ENCODE results near the gene CEP78.

Gene CEP78

DNA sequence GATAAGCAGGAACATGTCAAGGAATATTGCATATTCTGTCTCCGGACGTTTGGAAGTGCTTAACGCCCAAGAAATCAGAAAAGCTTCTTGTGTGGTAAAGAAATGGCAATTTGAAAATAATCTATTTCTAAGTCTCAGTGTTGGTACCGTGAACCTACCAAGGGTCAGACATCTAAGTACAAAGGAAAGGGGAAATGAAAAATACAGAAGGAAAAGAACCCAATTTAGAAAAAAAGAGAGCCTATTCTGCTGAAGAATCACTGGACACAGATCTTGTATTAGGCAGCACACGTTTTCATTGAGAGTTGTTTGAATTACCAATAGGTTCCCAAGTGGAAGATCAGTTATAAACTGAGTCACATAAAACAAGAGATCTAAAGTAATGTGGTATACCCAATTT, 46.9 kb upstream of the CEP78 start:
- Histone ChIP-seq H3K79me2 (ENCODE audit: insufficient read depth, low read length) (no peaks in the 10 kb centered on the region), H3K9me2 (replicated peaks; ENCODE audit: low read depth, low read length) (0 out of 2 replicates have a peak, but pooled peaks cover 4% of the 10 kb centered on the region), H3K27me3 (ENCODE audit: insufficient read depth, low read length, poor library complexity, severe bottlenecking) (no peaks in the 10 kb centered on the region), H2AFZ (ENCODE audit: low read length) (no peak overlapping the region), H4K20me1 (ENCODE audit: insufficient read depth, low read length, poor library complexity, severe bottlenecking) (no peaks in the 10 kb centered on the region), H3K36me3 (ENCODE audit: insufficient read depth, low read length) (no peaks in the 10 kb centered on the region), H3K4me2 (ENCODE audit: low read depth, low read length, poor library complexity, severe bottlenecking) (no peak overlapping the region), H3K4me1 (ENCODE audit: insufficient read depth, low read length, poor library complexity, severe bottlenecking) (no peaks in the 10 kb centered on the region), H3K9ac (ENCODE audit: low read depth, low read length, poor library complexity, severe bottlenecking) (no peak overlapping the region), H3K4me3 (ENCODE audit: low read length, poor library complexity, severe bottlenecking) (no peak overlapping the region), H3F3A (ENCODE audit: low read depth) (no peaks in the 10 kb centered on the region), H3K9me3 (ENCODE audit: insufficient read depth, low read depth, low read length) (no peaks in the 10 kb centered on the region)
- TF ChIP-seq, protein P1, sequence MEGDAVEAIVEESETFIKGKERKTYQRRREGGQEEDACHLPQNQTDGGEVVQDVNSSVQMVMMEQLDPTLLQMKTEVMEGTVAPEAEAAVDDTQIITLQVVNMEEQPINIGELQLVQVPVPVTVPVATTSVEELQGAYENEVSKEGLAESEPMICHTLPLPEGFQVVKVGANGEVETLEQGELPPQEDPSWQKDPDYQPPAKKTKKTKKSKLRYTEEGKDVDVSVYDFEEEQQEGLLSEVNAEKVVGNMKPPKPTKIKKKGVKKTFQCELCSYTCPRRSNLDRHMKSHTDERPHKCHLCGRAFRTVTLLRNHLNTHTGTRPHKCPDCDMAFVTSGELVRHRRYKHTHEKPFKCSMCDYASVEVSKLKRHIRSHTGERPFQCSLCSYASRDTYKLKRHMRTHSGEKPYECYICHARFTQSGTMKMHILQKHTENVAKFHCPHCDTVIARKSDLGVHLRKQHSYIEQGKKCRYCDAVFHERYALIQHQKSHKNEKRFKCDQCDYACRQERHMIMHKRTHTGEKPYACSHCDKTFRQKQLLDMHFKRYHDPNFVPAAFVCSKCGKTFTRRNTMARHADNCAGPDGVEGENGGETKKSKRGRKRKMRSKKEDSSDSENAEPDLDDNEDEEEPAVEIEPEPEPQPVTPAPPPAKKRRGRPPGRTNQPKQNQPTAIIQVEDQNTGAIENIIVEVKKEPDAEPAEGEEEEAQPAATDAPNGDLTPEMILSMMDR (conservative IDR thresholded peaks at IDR 0.05; ENCODE audit: low read length), result no peak
- no peak for TF ChIP-seq EZH2phosphoT487 (IDR thresholded peaks at IDR 0.05; ENCODE audit: borderline replicate concordance)

DNA sequence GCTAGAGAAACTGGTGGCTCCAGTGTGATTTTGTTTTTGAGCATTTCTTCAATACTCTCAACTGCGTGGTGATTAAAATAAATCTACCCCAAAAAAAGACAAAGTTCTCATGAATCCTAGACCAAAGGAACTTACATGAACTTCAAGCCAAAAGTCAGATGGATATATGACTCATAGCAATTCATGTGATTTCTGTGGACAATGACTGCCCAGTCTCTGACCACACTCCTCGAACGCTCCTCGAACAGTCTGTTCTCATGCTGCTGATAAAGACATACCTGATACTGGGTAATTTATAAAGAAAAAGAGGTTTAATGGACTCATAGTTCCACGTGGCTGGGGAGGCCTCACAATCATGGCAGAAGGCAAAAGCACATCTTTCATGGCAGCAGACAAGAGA, 46.4 kb upstream of the CEP78 start:
- Histone ChIP-seq H4K20me1 (ENCODE audit: insufficient read depth, low read length, poor library complexity, severe bottlenecking) (no peaks in the 10 kb centered on the region), H3K9me2 (replicated peaks; ENCODE audit: low read depth, low read length) (0 out of 2 replicates have a peak, but pooled peaks cover 4% of the 10 kb centered on the region), H3K4me2 (ENCODE audit: low read depth, low read length, poor library complexity, severe bottlenecking) (no peak overlapping the region), H3K4me1 (ENCODE audit: insufficient read depth, low read length, poor library complexity, severe bottlenecking) (no peaks in the 10 kb centered on the region), H3K4me3 (ENCODE audit: low read length, poor library complexity, severe bottlenecking) (no peak overlapping the region), H3F3A (ENCODE audit: low read depth) (no peaks in the 10 kb centered on the region), H3K36me3 (ENCODE audit: insufficient read depth, low read length) (no peaks in the 10 kb centered on the region), H3K9ac (ENCODE audit: low read depth, low read length, poor library complexity, severe bottlenecking) (no peak overlapping the region), H3K9me3 (ENCODE audit: insufficient read depth, low read depth, low read length) (no peaks in the 10 kb centered on the region), H3K79me2 (ENCODE audit: insufficient read depth, low read length) (no peaks in the 10 kb centered on the region), H3K27me3 (ENCODE audit: insufficient read depth, low read length, poor library complexity, severe bottlenecking) (no peaks in the 10 kb centered on the region), H2AFZ (ENCODE audit: low read length) (no peak overlapping the region)
- TF ChIP-seq EZH2phosphoT487 (IDR thresholded peaks at IDR 0.05; ENCODE audit: borderline replicate concordance), result no peak
- TF ChIP-seq, protein P1 (conservative IDR thresholded peaks at IDR 0.05; ENCODE audit: low read length), result no peak

DNA sequence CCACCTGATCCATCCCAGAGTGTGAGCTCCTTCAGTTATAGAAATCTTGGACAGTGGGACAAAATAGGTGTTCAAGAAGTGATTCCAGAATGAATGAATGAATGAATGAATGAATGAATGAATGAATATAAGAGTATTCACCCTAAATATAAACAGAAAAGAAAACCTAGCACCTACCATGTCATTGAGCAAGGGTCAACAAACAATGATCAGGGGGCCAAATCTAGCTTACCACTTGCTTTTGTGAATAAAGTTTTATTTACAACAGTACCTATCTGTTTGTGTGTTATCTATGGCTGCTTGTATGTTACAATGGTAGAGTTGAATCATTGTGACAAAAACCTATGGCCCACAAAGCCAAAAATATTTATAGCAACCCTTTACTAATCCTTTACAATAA, 43.9 kb upstream of the CEP78 start:
- 0 out of 2 replicates have a peak, but pooled peaks cover 4% of the 10 kb centered on the region for H3K9me2 ChIP-seq (replicated peaks; ENCODE audit: low read depth, low read length)

More for the DNA sequence above, 43.9 kb upstream of the CEP78 start:
- Histone ChIP-seq H3K36me3 (ENCODE audit: insufficient read depth, low read length) (no peaks in the 10 kb centered on the region), H3K4me3 (ENCODE audit: low read length, poor library complexity, severe bottlenecking) (no peak overlapping the region), H3K79me2 (ENCODE audit: insufficient read depth, low read length) (no peaks in the 10 kb centered on the region), H3K4me1 (ENCODE audit: insufficient read depth, low read length, poor library complexity, severe bottlenecking) (no peaks in the 10 kb centered on the region), H3K9ac (ENCODE audit: low read depth, low read length, poor library complexity, severe bottlenecking) (no peak overlapping the region), H4K20me1 (ENCODE audit: insufficient read depth, low read length, poor library complexity, severe bottlenecking) (no peaks in the 10 kb centered on the region), H3F3A (ENCODE audit: low read depth) (no peaks in the 10 kb centered on the region), H2AFZ (ENCODE audit: low read length) (no peak overlapping the region), H3K9me3 (ENCODE audit: insufficient read depth, low read depth, low read length) (no peaks in the 10 kb centered on the region), H3K27me3 (ENCODE audit: insufficient read depth, low read length, poor library complexity, severe bottlenecking) (no peaks in the 10 kb centered on the region), H3K4me2 (ENCODE audit: low read depth, low read length, poor library complexity, severe bottlenecking) (no peak overlapping the region)
- no peak for TF ChIP-seq EZH2phosphoT487 (IDR thresholded peaks at IDR 0.05; ENCODE audit: borderline replicate concordance)
- TF ChIP-seq, protein P1 (conservative IDR thresholded peaks at IDR 0.05; ENCODE audit: low read length), result no peak

Data from Loucy (cell line).